NCI-H1436 treated with DMSO at 0.1 percent for 48 hours (cell line): ENCODE data around the gene COX7A2.

Experiments
- DNase-seq: peaks from one replicate; lab custom pipeline; 2025; lab: John Stamatoyannopoulos, UW

Gene COX7A2

GRCh38 chr6:75220357-75220756 is 23.2 kb downstream of the COX7A2 start:
- no peak for DNase-seq

GRCh38 chr6:75219263-75219662 is 24.3 kb downstream of the COX7A2 start:
- DNase-seq, result no peak

- no peak for DNase-seq
These were observed 26.4 kb downstream of the COX7A2 start for GRCh38 chr6:75217193-75217592.

GRCh38 chr6:75215291-75215690 is 28.3 kb downstream of the COX7A2 start:
- DNase-seq, result no peak

GRCh38 chr6:75213732-75214131 is 29.9 kb downstream of the COX7A2 start:
- no peak for DNase-seq

GRCh38 chr6:75213112-75213511 is 30.5 kb downstream of the COX7A2 start:
- no peak for DNase-seq

- no peak for DNase-seq
These were observed 31.5 kb downstream of the COX7A2 start for GRCh38 chr6:75211920-75212590.

GRCh38 chr6:75210885-75211739 is 32.5 kb downstream of the COX7A2 start:
- no peak for DNase-seq

- no peak for DNase-seq
These were observed 34.3 kb downstream of the COX7A2 start for GRCh38 chr6:75209184-75209723.

GRCh38 chr6:75208298-75209183 is 35.1 kb downstream of the COX7A2 start:
- no peak for DNase-seq

GRCh38 chr6:75206576-75207342 is 36.8 kb downstream of the COX7A2 start:
- no peak for DNase-seq

GRCh38 chr6:75205776-75206575 is 37.6 kb downstream of the COX7A2 start, which contains the start of gene COL12A1:
COL12A1 (minus strand) TSS chr6:75206053; CDS start chr6:75202792, 3,261 bp downstream.
- DNase-seq, result no peak

- no peak for DNase-seq
These were observed 38.4 kb downstream of the COX7A2 start for GRCh38 chr6:75204959-75205775.

GRCh38 chr6:75204217-75204958 is 39.2 kb downstream of the COX7A2 start:
- DNase-seq, result no peak

- no peak for DNase-seq
These were observed 39.9 kb downstream of the COX7A2 start for GRCh38 chr6:75203721-75204120.

- DNase-seq, result no peak
These were observed 40.9 kb downstream of the COX7A2 start for GRCh38 chr6:75202676-75203131.

- no peak for DNase-seq
These were observed 41.5 kb downstream of the COX7A2 start for GRCh38 chr6:75201901-75202672.

GRCh38 chr6:75201021-75201420 is 42.6 kb downstream of the COX7A2 start:
- no peak for DNase-seq
